Activated CD4-positive, alpha-beta T cell treated with anti-CD3 and anti-CD28 coated beads, Interleukin-2, amount 50 U/mL, for 16 hours (primary cell): ENCODE measurements around the gene OPTC.
A peak's percentile ranks its signal among the peaks of the same experiment; 100 is the strongest.
"Not testable (repeated sequence)": the region's sequence is repeated elsewhere in the genome, so short reads cannot be mapped to it uniquely, and the experiment has no call there.

Source experiments
- DNase-seq: peaks from one replicate; pipeline ENCODE4 v3.0.0-alpha.2; 2020

OPTC gene

DNA sequence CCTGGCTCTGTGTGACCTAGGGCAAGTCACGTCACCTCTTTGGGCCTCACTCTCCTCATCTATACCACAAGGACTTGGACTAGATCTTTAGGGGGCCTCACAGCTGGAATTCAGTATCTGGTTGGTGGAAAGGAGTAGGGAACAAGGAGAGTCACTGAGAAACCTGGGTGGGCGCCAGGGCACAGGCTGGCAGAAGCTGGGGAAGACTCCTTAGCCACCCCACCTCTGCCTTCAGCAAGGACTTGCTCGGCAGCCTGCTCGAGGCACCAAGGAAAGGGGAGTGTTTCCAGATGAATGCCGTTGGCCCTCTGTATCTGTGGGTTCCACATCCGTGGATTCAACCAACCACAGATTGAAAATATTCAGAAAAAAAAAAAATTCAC is 1.2 kb upstream of the OPTC start:
- DNase-seq: no peak

DNA sequence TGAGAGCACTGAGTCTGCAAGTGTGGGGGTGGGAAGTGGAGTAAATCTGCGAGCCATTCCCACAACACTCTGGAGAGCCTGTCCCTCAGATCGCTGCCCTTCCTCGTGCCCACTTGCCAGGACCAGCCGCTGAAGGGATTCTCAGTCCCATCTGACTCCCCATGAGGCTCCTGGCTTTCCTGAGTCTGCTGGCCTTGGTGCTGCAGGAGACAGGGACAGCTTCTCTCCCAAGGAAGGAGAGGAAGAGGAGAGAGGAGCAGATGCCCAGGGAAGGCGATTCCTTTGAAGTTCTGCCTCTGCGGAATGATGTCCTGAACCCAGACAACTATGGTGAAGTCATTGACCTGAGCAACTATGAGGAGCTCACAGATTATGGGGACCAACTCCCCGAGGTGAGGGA is 1.9 kb downstream of the OPTC start:
- DNase-seq: no peak

DNA sequence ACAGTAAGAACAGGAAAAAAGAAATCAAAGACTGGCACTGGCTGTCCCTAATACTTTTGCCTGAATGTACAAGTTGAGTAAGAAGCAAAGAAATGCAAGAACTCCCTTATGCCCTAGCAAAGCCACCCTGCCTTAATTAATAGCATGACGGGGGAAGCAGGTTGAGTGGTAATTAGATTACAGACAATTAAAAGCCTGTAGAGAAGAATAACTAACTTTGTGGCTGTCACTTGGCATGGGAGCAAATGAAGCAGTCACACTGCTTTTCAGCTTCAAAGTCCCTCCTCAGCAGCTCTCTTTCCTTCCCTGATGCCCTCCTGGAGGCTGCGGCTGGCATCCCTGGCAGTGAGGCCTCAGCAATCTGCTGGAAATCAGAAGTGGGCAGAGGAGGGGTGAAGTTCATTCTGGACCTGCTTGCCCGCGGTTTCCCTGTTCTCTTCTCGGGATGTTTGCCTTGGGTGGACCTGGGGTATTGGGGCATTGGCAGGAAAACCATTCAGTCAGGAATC is 3.4 kb downstream of the OPTC start:
- DNase-seq: no peak

DNA sequence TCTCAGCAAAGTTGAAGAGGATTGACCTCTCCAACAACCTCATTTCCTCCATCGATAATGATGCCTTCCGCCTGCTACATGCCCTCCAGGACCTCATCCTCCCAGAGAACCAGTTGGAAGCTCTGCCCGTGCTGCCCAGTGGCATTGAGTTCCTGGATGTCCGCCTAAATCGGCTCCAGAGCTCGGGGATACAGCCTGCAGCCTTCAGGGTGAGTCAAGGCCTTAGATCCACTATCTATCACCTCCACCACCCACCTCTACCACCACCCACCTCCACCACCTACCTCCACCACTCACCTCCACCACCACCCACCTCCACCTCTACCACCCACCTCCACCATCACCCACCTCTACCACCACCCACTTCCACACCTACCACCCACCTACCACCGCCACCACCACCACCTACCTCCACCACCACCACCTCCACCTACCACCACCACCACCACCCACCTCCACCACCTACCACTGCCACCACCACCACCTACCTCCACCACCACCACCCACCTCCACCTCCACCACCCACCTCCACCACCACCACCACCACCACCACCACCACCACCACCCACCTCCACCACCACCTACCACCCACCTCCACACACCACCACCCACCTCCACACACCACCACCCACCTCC is 5.8 kb downstream of the OPTC start:
- DNase-seq: no peak

DNA sequence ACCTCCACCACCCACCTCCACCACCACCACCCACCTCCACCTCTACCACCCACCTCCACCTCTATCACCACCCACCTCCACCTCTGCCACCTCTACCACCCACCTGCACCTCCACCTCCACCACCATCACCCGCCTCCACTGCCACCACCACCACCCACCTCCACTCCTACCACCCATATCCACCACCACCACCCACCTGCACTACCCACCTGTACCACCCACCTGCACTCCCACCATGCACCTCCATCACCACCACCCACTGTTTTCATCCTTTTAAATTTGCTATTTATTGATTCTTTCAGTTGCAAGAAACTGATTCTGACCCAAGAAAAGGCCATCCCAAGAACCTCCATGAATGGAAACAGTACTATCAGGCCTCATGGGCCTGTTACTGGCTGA is 6.3 kb downstream of the OPTC start:
- DNase-seq: no peak

DNA sequence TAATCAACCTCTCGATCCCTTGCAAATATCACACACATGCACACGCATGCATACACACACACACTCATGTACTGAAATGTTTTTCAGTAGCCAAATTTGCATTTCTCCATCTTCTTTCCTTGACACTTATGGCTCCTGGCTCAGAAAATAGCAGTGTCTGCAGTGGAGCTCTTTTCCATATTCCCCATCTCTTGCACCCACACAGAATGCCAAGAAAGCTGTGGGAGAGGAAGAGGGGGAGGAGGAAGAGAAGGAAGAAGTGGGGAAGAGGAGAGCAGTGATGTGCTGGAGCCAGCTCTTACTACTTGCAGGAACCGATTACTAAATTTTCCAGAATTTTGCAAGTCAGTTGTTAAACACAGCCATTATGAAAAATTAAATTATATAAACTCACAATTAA is 9.9 kb downstream of the OPTC start:
- no peak for DNase-seq

DNA sequence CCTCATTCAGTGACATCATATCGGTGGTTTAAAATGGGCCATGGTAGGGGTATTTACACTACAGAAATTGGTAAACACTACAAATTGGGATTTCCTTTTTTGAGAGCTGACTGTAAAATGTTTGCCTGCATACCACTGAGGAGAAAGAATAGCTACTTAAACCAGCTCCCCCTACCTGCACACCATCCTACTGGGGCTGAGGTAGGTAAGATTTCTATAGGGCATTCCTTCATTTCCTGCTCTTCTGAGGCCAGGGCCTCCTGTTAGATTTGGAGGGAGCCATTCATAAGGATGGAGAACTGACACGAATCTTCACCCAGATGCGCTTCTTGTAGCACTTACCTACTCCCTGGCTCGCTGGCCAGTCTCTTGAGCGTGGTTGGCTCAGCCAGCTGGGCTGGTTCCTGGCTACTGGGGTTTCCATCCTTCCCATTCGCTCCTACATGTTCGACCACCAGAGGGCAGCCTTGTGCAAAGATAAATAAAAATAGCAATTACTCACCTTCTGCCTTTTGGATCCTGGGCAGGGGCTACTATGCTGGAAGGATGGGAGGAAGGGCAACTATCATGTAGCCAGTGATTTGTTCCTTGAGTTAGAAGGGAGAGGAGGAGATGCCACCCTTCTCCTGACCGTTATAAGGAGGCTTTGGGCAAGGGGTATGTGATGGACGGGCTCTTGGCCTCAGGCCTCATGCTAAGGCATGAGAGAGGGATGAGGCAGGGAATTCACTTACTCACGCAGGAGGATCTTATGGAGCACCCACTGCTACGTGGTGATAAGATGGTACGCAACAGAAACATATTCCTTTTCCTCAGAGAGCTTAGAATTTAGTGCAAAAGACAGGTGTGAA is 10.7 kb downstream of the OPTC start:
- DNase-seq: peak; percentile 80

DNA sequence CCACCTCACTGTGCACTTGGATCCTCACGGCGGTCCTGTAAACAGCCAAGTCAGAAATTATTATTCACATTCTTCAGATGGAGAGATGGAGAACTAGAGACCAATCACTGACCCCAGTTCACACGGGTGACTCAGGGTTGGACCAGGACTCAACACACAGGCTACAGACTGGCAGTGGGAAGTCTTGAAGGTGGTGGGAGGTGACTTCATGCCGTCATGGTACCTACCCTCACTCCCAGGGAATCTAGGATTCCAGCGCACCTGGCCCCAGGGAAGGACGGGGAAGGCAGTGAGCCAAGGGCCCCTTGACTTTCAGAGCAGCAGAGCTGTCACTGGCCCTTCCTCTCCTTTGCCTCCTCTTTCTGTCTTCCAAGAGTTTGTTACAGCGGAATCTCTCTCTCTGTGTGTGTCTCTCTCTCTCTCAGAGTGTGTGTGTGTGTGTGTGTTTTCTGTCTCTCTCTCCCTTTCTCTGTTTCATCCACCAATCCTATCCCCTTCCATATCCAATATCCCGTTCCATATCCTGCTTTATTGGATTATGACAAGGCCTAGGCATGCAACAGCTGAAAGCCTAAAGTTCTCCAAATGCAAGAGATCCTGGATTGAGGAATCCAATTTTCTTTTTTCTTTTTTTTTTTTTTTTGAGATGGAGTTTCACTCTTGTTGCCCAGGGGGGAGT is 11.7 kb downstream of the OPTC start:
- no peak for DNase-seq

DNA sequence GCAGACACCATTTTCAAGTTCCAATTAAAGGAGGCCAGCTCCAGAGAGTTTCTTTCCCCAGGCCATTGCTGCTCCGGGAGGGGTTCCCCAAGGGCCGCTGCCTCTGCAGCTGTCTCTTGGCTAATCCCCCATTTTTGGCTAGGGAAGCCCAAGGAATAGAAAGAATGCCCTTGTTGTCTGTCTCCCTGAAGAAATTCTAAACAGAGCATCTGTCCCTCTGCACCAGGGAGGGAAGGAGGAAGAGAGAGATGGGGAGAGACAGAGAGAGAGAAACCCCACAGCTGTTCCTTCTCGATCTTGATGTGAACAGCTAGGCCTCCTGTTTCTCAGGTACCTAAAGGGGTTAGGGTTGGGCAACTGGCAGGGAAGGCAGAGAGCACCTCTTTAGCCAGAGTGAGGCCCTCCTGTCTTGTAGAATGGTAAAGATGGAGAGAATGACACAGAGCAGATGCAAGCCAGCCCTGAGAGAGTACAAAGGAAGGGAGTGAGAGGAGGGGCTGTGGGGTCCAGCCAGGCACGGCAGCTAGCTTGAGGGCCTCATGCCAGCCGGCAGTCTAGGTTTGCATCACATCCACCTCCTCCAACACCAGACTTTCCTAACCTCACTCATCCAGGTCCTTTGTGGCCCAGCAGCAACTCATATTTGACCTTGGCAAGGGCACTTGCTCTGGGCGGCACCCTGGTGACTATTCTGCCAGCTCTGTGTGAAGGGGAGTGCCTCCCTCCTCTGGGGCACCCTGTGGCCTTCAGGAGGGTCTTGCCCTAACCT is 13.1 kb downstream of the OPTC start:
- DNase-seq: no peak

DNA sequence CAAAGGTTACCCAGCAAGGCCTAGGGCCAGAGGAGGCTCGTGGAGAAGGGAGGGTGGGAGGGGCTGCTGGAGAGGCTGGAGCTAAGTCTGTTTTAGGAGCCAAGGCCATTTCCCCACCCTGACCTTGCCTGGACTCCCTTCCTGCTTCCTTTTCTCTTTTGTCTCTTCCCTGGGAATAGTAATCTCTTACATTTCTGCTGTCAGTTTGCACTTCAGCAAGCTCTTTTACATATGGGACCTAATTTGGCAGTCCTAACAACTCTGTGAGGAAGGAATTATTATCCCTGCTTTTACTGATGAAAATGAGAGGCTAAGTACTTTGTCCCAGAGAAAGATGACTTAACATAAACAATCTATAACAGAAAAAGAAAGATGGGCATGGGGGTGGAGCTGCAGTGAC is 13.8 kb downstream of the OPTC start:
- DNase-seq: no peak

DNA sequence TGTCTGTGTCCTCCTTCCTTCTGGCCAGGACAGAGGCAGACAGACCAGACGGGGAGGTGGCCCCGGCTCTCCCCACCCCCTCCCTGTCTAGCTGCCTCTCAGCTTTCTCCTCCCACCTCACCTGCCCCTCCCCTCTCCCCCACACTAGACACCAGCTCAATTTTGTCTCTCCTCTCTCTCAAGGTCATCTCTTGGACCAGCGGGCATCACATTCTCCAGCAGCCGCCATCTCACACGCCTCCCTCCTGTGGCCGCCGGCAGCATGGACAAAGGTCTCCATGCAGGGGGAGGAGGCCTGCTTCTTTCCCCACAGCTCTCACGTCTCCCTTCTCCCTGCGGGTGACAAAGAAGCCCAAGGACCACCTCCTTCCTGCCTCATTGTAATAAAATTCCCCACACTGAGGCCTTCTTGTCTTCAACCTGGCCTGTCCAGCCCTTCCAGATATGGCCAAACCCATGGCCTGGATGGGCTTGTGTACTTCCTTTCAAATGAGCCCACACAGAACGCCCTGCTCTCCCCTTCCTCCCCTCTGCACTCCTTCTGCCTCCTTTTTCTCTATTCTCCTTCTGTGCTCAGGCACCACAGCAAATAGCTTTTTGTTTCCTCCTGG is 14.6 kb downstream of the OPTC start:
- no peak for DNase-seq

DNA sequence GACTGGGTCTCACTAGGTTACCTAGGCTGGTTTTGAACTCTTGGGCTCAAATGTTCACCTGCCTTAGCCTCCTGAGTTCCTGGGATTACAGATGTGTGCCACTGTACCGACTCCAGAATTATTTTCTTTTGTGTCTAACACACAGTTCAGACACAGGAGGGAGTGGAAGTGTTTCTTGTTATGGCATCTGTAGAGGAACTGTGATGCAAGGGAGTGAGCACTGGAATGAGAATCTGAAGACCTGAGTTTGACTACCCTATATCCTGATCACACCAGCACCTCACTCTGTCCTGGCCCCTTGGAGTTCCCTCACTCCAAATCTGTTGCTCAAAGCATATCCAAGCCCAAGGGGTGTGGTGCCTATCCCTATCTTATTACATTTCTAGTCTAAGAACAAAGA is 15.2 kb downstream of the OPTC start:
- no peak for DNase-seq

DNA sequence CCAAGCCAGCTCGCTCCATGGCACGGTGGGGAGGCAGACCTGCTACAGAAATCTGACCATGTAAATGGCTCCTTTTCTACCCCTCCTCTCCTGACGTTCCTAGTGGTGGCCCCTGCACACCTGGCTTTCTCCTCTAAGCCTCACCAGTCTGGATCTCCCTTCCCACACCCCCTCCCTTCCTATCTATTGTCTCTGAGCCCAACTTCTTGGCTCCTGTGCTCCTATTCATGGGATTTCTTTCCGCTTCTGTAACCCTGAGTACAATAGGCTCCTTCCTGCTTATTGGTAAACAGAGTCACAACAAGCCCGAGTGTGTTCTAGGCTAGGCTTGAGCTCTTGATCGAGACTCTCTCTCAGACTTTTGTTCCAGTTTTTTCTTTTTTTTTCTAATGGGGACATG is 17.6 kb downstream of the OPTC start:
- no peak for DNase-seq

DNA sequence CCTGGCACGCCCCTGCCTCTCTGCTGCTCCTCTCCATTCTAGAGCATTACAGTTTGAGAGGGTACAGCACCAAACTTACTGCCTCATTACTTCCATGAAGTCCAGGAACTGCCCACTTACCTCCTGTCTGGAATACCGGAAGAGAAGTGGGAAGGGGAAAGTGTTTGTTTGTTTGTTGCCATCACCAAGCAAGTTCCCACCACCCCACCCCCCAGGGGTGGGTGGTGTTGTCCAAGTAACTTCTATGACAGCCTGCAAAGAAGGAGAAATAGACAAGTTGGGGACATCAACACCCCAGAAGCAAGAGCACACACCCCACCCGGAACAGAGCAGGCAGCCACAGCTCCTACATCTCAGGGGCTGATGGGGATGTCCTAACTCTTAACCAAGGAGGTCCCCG is 18.0 kb downstream of the OPTC start:
- DNase-seq: no peak

DNA sequence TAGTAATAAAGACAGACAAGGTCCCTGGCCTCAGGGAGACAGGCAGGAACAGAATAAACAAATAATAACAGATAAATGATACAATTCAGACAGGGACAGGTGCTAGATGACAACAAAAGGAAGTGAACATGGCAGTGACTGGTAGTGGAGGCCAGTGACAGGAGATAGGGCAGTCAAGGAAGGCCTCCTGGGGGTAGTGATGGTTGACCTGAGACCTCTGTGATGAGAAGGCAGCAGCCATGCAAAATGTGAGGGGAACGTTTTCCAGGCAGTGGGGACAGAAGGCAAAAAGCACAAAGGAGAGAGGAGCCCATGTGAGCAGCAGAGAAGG is 18.5 kb downstream of the OPTC start:
- DNase-seq: no peak

DNA sequence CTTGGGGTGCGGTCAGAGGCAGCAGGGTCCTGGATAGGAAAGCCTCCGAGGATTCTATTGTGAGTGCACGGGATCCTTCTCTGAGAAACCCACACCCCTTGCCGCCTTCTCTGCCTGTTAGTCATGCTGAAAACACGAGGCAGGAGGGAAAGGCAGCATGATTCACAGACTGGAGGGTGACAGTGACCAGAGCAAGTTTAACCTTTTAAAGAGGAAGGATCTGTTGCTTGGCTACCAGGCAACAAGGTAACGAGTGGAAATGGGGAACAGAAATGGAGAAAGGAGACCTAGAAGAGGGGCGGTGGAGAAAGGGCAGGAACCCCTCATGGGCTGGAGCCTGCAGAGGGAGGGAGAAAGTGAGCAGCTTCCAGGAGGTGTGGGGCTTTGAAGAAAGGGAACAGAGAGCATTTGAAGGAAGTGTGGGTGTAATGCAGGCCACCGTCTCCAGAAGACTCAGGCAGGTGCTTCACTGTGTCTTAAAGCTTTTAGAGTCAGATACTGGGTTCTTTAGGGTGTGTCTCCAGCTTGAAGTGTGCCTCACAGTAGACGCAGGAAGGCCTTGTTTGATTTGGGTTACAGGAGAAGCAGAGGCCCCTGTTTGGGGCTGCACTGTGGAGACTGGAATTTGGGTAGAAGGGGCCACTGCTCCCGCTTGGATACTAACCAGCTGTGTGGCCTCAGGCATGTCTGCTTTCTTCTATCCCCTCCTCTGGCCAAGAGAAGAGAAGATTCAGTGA is 19.1 kb downstream of the OPTC start:
- DNase-seq: peak; percentile 54

DNA sequence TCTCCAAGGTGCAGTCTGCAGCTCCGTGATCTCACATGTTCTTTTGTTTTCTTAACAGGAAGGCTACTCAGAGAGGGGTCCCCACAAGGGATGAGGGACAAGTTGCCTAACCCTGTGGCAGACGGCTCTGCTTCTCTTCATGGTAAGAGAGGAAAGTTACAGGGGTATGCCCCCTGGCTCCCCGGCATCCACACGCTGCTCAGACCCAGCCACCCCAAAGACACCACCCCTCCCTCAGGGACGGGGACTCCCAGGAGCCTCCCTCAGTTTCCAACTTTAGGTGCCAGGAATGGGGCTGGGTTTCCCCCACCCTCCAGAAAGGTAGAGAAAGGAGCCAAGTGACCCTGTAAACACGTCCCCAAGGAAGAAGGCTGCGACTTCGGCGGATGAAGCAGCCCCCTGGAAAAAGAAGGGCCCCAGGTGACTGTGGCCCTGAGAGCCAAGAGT is 19.7 kb downstream of the OPTC start:
- DNase-seq: no peak

DNA sequence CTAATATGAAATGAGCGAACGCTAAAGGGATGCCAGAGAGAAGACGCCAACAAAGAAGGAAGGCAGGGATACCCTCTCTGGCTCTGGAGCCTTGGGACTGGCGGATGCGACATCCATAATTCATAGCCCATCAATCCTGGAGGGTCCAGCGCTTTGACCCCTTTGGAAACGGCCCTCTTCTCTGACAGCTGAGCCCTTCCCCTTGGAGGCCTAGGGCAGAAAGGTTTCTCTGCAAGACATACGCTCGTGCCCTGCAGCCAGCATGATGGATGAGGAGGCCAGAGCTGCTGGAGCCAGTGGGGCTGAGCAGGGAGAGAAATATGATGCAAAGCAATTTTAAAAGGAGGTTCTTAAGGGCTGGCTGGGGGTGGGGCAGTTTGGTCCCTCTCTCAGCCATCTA is 22.2 kb downstream of the OPTC start:
- no peak for DNase-seq

DNA sequence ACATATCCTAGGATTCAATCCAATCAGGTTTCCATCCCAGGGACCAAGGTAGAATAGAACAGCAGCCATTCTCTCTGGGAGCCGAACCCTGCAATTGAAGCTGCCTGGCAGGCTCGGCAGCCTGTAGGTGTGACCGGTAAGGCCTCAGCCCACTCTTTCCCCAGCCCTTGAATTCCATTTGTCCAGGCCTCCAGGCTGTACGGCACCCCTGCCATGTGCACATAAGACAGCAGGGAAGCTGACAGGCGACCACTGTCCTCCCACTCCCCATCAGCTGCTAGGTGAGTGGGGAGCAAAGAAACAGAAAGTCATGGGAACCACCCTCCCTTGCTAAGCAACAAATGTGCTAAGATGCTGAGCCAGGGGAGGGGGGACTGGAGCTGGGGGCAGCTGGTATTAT is 23.0 kb downstream of the OPTC start:
- DNase-seq: no peak

DNA sequence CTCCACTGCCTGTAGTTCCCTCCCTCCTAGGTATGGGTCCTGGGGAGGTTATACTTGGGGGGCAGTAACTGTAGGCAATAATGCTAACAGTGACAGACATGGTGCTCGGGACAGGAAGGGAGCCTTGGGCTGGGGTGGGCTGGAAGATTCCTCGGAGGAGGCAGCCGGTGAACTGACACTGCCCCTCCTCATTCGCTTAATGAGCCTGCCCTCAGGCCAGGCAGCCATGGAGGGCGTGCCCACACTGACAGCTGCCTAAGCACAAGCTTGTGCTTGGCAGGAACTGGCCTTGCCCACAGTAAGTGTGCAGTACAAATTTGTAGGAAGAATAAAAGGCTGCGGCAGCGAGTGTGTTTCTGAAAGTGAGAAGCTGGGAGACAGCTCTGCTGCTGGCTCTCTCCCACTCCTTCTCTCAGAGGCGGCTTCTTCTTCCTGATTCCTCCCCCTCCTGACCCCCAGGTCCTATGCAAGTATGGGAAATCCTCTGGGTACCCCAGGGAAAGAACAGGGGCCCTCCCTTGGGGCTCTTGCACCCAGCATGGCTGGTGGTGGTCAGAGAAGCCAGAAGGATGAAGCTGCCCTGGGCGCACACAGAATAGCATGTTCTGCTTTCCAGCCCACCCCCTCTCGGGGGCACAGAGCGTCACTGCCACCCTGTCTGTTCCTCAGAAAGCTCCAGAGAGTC is 23.6 kb downstream of the OPTC start:
- no peak for DNase-seq

DNA sequence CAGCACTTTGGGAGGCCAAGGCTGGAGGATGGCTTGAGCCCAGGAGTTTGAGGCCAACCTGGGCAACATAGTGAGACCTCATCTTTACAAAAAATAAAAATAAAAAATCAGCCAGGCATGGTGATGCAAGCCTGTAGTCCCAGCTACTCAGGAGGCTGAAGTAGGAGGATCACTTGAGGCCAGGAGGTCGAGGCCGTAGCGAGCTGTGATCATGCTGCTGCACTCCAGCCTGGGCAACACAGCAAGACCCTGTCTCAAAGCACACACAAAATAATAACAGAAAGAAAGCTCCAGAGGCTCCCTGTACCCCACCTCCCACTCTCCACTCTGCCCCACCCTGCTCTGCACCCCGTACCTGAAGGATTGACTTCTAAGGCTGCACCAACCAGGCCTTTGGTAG is 24.2 kb downstream of the OPTC start:
- not testable (repeated sequence) for DNase-seq

DNA sequence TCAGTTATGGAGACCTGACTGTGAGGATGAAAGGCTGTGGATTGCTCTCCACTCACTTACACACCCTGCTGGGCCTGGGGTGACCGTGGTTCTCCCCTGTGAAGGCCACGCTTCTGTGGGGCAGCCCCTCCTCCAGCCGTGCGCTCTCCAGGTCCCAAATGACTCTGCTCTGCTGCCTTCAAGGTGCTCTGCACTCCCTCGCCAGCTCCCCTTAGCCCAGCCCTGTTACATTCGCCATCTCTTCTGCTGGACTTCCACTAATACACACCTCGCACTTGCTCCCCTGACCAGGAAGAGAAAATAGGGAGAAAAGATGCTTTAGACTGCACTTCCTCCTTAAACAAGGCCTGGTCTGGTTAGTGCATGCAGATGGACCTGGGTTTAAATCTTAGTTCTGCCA is 24.6 kb downstream of the OPTC start:
- no peak for DNase-seq
